GM20000 (cell line): ENCODE results near the gene FAM53B.

Experiments used
- DNase-seq: peaks from one replicate; pipeline ENCODE4 v3.0.0; 2012; ENCODE audit warnings: low spot score
- CTCF ChIP-seq: IDR thresholded peaks from 2 replicates; pipeline ENCODE4 v1.5.1; 2012; ENCODE audit warnings: mild to moderate bottlenecking, control low read depth; ENCODE audit errors: extremely low read depth, missing control alignments

FAM53B gene

GRCh38 chr10:124717041-124717757 lies 27.0 kb downstream of the FAM53B start:
- no peak for TF ChIP-seq CTCF
- no peak for DNase-seq

GRCh38 chr10:124716369-124716768 lies 27.8 kb downstream of the FAM53B start:
- TF ChIP-seq CTCF: no peak
- DNase-seq: no peak

- no peak for DNase-seq
- TF ChIP-seq CTCF: no peak
These were observed 28.7 kb downstream of the FAM53B start for GRCh38 chr10:124715439-124715838.

- no peak for TF ChIP-seq CTCF
- DNase-seq: no peak
These were observed 30.4 kb downstream of the FAM53B start for GRCh38 chr10:124713679-124714255.

- no peak for TF ChIP-seq CTCF
- DNase-seq: no peak
These were observed 31.3 kb downstream of the FAM53B start for GRCh38 chr10:124712704-124713407.

GRCh38 chr10:124711145-124711544 lies 33.0 kb downstream of the FAM53B start:
- TF ChIP-seq CTCF: no peak
- DNase-seq: no peak

GRCh38 chr10:124710266-124710881 lies 33.8 kb downstream of the FAM53B start:
- no peak for TF ChIP-seq CTCF
- no peak for DNase-seq
